ENCODE measurements around the gene LARGE2.

The LARGE2 gene

DNA sequence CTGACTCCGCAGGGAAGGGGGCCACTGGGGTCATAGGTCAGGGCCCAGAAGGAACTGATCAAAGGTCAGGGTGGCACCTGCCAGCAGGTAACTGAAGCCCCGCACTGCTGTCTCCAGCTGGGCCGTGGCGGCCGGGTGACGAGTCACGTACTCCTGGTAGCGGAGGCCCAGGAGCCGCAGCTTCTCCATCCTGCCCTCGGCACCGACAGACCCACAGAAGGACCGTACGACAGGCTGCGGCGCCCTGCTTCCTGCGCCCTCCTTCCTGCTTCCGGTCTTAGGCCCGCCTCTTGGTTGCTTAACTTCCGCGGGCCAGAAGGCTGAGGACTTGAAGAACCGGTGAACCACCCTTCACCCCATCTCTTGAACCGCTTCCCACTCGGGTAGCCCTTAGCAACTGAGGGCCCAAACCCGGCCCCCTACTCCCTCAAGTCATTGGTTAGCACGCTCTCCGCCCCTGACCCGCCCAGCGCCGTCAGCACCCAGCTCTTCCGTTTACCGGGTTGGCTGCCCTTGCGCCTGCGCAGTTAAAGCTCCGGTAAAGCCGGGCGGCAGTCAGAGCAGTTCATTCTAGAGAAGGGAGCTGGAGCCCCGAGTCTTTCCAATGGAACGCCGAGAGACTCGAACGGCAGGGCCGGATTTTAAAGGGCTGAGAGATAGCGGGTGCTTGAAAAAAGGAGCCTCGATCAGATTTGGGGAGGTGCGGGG, 4.7 kb upstream of the LARGE2 start, which contains the start of gene PEX16:
Gene PEX16 (minus strand): TSS at position 255 of the 708 bp plus-strand sequence. CDS start 66 bp downstream, at position 189.
- DNase-seq = peak; percentile 93

DNA sequence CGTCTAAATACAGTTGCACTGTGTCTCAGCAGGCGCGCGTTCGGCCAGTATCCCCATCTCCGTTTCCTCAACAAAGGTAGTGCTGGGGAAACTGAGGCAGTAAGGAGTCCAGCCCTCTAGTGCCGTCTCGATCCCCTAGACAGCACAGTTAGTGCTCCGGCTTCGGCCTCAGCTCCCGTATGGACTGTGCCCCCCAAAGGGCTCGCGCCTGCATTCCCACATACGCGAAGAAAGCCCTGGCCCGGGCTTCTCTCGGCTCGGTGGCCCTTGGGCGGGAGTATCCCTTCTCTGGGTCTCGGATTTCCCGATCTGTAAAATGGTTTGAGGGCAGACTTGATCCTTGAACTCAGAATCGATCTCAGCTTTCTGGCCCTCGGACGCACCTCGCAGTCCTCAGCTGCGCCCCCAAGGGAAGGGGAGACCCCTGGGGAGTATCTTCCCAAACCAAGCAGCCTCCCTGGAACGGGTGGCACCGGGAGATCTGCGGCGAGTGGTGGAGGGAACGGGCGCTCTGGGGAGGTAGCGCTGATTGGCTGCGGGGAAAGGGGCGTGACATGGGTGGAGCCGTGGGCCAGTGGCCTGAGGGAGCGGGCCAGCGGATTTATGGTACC, 4.0 kb upstream of the LARGE2 start:
- peak; percentile 84 for DNase-seq

DNA sequence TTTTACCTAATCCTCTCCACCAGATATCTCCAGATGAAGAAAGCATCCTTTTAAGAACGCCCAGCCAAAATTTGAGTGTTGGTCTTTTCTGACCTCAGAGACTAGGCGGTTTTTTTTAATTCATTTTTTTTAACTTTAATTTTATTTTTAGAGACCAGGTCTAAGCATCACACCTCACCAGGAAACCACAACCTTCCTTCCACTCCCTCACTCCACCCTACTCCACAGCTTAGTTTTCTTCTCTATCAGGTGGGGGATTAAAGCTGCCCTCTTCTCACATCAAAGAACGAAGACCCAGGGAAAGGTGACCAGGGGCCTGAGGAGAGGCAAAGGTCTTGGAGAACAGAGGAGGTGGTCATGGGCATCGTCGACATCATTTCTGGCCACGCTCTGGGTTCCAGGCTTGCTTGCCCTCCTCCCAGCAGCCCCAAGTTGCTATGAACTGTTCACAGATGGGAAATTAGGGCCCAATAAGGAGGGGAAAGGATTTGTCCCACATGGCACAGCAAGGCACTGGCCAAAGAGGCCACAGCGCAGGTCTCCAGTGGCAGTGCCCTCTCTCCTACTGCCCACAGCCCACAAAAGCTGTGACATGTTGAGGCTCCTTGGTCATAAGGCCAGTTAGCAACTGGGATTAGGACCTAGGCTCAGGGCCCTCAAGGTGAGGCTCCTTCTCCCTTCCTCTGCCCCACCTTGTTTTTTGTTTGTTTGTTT, 3.3 kb upstream of the LARGE2 start:
- no peak for DNase-seq

DNA sequence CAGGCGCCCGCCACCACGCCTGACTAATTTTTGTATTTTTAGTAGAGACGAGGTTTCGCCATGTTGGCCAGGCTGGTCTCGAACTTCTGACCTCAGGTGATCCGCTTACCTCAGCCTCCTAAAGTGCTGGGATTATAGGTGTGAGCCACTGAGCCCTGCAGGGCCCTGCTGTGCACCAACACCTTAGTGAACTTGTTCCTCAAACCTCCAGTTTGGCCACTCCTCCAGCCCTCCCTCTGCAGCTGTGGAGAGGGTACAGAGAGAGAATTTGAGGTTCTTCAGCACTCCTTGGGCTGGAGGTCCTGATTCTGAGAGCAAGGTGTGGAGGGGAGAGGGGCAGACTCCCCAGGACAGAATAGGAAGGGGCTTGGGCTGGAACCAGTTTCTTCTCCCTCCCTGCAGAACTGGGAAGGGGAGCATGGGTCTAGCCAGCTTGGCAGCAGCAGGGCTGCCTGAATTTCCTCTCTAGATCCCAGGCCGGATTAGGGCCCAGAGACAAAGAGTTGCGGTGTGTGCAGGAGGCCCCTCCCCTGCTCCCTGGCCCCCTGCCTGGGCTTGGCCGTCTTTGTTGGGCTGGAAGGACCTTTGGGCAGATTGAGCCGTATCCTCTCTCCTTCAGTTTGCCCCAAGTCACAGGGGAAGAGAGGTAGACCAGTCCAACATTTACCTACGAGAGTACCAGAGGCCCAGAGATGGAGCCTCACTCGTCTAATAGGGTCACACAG, 2.5 kb upstream of the LARGE2 start:
- no peak for DNase-seq

DNA sequence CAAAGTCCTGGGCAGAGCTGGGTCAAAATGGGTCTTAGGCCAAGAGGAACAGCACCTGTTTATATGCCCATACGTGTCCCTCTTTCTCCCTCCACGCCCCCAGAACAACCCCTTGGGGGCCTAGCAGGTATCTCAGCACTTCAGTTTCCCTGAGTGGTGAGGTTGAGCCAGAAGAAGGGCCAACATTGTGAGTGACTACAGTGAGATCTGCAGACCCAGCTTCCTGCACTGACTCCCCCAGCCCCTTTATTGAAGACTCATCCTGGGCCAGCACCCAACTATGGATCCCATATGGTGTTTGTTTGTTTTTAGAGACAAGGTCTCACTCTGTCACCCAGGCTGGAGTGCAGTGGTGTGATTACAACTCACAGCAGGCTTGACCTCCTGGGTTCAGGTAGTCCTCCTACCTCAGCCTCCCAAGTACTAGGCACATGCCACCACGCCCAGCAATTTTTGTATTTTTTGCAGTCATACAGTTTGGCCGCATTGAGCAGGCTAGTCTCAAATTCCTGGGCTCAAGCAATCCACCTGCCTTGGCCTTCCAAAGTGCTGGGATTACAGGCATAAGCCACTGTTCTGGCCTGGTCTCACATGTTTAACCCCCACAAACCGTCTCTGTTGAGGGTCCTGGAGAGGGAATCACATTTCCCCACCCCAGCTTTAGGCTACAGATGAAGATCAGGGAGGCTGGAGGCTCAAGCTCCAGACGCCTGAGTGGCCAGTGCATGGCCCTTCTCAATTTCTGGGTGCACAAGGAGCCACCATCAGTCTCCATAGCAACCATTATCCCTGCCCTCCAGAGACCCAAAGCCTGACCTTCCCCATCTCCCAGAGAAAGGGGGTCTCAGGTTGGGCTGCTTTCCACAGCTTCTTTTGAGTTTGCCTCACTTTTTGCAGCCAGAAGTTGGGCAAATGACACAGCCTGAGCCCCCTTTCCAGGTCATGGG, 1.7 kb upstream of the LARGE2 start:
- no peak for DNase-seq

DNA sequence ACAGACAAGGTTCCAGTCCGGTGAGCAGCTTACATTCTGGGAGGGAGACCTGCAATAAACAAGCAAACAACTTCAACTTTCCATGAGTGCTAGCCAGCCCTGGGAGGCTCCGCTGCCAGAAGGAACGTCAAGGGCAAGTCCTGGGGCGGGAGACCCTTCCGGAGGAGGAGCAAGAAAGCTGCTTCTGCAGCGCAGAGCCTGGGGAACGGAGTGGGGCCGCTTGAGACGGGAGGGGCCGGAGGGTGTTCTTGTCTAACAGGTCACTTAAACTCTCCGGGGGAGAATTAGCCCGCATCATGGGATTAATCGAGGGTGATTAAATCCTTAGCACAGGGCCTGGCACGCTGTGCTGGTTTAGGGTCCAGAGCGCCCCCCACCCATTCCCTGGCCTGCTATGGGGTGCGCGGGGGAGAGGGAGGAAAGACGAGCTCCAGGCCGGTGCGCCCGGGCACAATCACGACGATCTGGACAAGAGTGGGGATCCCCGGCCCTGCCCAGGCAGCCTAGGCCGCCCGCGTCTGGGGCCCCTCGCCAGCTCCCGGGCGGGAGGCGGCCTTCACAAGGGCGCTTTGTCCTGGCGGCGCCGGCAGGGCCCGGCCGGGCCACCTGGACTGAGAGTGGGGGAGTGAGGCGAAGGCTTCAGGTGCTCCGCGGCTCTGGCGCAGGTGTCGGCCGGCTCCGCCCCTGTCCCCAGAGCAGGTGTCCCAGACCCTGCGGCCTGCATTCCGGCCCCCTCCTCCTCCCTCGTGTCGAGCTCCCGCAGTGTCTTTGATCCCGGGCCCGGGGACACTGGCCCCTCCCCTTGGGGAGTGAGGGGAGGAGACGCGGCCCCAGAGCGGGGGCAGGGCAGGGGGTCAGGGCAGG, 663 bp upstream of the LARGE2 start:
- DNase-seq = no peak

DNA sequence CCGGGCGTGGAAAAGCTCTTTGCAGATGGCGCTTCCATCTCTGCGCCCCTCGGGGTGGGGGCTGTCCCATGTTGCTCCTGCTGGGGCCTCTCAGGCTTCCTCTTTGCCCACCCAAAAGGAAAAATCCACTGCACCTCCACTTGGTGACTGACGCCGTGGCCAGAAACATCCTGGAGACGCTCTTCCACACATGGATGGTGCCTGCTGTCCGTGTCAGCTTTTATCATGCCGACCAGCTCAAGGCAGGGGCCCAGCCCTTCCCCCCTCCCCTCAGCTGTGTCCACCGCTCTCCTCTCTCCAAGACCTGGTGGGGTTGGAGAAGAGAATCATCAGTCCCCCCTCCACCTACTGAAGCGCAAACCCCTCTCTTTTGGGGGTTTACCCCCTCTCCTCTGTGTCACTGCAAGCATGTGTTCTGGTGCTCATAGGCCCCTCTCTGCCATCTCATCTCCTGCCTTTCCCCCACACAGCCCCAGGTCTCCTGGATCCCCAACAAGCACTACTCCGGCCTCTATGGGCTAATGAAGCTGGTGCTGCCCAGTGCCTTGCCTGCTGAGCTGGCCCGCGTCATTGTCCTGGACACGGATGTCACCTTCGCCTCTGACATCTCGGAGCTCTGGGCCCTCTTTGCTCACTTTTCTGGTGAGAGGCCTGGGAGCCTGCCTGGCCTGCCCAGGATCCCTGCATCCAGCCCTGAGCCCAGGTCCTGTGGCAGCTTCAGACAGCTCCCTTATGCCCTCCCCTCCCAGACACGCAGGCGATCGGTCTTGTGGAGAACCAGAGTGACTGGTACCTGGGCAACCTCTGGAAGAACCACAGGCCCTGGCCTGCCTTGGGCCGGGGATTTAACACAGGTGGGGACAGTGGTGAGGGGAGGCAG, 1.8 kb downstream of the LARGE2 start:
- no peak for DNase-seq

DNA sequence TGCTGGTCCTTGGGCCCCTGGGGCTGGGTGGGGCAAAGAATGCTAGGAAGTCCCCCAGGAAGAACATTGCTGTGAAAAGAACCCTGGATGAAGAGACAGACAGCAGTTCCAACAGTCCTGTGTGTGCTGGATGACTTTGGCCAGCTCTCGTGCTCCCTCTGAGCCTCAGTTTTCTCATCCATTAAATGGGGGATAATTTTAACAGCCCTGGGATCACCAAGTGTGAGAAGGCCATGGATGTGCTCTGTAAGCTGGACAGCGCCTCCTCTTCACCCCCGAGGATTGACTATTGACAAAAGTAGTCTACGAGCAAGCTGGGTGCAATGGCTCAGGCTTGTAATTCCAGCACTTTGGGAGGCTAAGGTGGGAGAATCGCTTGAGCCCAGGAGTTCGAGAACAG, 2.5 kb downstream of the LARGE2 start:
- no peak for DNase-seq

DNA sequence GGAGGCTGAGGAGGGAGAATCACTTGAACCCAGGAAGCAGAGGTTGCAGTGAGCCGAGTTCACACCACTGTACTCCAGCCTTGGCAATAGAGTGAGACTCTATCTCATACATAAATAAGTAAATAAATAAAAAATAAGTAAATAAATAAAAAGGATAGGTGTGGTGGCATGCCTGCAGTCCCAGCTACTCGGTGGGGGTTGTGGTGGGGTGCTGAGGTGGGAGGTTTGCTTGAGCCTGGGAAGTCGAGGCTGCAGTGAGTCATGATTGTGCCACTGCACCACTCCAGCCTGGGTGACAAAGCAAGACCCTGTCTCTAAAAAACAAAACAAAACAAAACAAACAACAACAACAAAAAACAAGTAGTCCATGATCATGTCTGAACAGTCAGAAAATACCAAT, 3.1 kb downstream of the LARGE2 start:
- no peak for DNase-seq

DNA sequence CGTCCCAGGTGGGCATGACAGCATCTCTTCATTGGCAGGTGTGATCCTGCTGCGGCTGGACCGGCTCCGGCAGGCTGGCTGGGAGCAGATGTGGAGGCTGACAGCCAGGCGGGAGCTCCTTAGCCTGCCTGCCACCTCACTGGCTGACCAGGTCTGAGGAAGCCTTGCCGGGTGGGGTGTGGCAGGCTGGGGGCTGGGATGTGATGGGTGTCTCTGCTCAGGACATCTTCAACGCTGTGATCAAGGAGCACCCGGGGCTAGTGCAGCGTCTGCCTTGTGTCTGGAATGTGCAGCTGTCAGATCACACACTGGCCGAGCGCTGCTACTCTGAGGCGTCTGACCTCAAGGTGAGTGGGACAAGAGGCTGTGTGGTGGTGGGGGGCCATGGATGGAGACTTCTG, 3.5 kb downstream of the LARGE2 start:
- no peak for DNase-seq

DNA sequence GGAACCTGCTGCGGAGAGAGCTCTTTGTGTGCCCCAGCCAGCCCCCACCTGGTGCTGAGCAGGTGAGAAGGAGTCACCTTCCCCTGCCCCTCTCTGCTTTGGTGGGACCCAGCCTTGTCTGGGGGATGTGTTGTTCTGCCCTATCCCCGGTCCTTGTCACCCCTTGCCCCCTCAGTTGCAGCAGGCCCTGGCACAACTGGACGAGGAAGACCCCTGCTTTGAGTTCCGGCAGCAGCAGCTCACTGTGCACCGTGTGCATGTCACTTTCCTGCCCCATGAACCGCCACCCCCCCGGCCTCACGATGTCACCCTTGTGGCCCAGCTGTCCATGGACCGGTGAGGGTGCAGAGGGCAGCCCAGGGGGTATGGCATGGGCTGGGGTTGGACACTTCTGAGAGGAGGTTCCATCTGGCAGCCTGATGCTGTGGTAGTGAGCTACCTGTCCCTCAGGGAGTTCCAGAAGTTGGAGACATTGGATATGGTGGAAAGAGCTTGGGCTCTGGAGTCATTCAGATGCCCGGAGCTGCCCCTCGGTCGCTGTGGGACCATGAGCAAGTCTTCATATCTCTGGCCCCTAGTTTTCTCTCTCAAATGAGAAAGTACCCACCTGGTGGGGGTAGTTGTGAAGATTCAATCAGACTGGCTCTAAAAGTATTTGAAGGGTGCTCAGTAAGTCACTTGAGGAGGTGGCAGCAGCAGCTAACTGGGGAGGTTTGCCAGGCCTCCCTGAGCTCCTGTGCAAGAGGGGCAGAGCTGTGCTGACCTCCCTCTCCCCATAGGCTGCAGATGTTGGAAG, 4.3 kb downstream of the LARGE2 start:
- DNase-seq = no peak

DNA sequence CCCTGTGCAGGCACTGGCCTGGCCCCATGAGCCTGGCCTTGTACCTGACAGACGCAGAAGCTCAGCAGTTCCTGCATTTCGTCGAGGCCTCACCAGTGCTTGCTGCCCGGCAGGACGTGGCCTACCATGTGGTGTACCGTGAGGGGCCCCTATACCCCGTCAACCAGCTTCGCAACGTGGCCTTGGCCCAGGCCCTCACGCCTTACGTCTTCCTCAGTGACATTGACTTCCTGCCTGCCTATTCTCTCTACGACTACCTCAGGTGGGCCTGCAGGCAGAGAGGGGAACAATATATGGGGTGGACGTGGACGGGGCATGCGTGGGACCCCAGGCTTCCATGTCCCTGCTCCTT, 4.9 kb downstream of the LARGE2 start:
- peak; percentile 56 for DNase-seq

DNA sequence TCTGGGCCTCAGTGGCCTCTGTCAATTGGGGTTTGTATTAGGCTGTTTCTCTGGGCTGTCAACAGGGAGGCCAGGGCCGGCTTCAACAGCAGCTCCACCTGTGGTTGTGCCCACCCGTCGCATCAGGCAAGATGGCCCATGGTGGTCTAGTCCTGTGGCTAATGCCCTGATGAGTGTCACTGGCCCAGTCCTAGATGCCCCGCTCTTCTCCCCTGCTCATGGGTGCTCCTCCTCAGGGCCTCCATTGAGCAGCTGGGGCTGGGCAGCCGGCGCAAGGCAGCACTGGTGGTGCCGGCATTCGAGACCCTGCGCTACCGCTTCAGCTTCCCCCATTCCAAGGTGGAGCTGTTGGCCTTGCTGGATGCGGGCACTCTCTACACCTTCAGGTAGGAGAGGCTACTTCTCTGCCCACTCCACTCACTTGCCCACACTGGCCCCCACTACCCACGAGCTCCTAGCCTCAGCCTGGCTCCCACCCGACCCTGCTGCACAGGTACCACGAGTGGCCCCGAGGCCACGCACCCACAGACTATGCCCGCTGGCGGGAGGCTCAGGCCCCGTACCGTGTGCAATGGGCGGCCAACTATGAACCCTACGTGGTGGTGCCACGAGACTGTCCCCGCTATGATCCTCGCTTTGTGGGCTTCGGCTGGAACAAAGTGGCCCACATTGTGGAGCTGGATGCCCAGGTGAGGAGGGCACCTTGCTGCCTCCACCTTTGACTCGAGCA, 5.4 kb downstream of the LARGE2 start:
- DNase-seq = no peak

DNA sequence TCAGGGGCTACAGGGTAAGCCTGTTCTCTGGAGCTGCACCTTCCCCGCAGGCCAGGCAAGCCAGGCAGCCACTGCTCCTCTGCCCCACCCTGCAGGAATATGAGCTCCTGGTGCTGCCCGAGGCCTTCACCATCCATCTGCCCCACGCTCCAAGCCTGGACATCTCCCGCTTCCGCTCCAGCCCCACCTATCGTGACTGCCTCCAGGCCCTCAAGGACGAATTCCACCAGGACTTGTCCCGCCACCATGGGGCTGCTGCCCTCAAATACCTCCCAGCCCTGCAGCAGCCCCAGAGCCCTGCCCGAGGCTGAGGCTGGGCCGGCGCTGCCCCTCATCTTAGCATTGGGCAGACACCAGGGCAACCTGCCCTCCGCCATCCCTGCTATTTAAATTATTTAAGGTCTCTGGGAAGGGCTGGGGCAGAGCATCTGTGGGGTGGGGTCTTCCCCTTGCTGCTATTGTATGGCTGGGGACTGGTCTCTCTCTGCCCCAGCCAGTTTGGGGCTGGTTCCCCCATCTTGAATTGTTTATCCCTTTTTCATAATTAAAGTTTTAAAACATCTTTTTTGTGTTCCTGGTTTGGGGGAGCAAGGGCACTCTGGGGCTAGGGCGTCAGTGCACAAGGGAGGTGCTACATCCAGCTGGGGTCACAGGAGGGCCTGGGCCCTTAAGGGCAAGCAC, 6.2 kb downstream of the LARGE2 start:
- no peak for DNase-seq

DNA sequence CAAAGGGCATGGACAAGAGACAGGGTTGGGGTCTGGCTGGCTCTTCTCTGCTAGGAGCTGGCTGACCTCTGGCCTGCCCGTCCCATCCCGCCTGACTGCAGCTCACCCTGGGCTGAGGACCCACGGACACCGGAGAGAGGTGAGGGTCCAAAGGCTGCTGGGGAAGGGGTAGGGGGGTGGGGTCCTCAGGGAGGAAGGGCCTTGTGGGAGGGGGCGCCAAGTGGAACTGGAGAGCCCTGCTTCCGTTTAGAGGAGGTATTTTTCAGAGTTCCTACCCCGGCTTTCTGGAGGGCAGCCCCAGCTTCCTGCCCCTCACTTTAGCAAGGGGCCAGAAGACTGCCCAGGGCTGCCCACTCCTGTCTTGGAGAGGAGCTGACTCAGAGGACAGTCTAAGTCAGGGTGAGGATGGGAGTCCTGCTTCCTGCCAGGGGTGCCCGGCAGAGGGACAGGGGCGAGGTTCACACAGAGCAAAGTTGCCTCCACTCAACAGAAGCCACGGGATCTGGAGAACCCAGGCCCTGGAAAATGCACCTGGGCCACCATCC, 7.1 kb downstream of the LARGE2 start:
- peak; percentile 59 for DNase-seq

DNA sequence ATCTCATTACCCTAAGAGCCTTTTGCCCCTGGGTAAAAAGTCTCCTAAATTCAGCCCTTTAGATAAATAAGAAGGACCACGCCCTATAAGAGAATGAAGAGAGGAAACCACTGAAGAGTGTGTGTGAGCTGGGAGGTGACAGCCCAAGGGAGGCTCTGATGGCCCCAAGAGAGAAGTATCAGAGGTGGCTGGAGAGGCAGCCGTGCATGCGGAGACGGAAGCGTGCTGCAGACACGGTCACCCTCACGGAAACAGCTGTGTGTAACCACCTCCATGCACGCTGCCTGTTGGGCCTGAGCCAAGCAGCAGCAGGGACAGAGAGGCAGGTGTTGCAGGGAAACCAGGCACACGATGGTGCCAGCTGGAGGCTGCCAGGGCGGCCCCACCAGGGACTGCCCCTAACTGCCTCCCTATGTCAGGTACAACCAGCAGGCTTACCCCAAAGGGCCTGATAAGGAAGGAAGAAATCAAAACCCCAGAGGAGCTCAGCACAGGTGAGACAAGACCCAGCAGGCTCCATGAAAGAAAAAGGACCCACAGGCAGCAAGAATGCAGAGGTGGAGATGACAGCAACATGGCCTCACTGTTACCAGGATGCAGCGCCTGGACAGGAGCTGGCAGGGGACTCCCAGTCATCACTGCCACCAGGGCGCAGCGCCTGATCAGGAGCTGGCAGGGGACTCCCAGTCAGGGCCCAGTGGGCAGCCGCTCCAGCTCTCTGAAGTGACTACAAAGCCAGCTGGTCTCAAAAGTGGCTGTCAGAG, 7.8 kb downstream of the LARGE2 start:
- DNase-seq = peak; percentile 67
